GM10266 (cell line): ENCODE data around the gene HLA-DMA.
"Not testable (repeated sequence)": the region's sequence is repeated elsewhere in the genome, so short reads cannot be mapped to it uniquely, and the experiment has no call there.

Experiments used
- DNase-seq: peaks from one replicate; pipeline ENCODE4 v3.0.0; 2012; ENCODE audit errors: extremely low spot score
- TF ChIP-seq, protein P1 (sequence below): IDR thresholded peaks from 2 replicates; pipeline ENCODE4 v1.5.1; 2012; ENCODE audit warnings: mild to moderate bottlenecking, low read depth; ENCODE audit not compliant: control insufficient read depth, insufficient read depth; ENCODE audit errors: missing control alignments

The HLA-DMA gene

GRCh38 chr6:32943864-32944649, 8.8 kb downstream of the HLA-DMA start:
- peak; percentile 60 for DNase-seq
- TF ChIP-seq, protein P1, sequence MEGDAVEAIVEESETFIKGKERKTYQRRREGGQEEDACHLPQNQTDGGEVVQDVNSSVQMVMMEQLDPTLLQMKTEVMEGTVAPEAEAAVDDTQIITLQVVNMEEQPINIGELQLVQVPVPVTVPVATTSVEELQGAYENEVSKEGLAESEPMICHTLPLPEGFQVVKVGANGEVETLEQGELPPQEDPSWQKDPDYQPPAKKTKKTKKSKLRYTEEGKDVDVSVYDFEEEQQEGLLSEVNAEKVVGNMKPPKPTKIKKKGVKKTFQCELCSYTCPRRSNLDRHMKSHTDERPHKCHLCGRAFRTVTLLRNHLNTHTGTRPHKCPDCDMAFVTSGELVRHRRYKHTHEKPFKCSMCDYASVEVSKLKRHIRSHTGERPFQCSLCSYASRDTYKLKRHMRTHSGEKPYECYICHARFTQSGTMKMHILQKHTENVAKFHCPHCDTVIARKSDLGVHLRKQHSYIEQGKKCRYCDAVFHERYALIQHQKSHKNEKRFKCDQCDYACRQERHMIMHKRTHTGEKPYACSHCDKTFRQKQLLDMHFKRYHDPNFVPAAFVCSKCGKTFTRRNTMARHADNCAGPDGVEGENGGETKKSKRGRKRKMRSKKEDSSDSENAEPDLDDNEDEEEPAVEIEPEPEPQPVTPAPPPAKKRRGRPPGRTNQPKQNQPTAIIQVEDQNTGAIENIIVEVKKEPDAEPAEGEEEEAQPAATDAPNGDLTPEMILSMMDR, result no peak

DNA sequence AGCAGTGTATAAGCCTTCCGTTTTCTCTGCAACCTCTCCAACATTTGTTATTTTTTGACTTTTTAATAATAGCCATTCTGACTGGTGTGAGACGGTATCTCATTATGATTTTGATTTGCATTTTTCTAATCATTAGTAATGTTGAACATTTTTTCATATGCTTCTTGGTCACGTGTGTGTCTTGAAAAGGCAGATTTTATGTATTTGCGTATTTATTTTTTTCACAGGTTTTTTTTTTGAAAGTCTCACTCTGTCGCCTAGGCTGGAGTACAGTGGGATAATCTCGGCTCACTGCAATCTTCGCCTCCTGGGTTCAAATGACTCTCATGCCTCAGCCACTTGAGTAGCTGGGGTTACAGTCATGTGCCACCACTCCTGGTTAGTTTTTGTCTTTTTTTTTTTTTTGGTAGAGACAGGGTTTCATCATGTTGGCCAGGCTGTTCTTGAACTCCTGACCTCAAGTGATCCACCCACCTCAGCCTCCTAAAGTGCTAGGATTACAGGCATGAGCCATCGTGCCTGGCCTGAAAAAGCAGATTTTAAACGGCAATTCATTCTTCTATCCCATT, 10.3 kb downstream of the HLA-DMA start:
- not testable (repeated sequence) for DNase-seq

DNA sequence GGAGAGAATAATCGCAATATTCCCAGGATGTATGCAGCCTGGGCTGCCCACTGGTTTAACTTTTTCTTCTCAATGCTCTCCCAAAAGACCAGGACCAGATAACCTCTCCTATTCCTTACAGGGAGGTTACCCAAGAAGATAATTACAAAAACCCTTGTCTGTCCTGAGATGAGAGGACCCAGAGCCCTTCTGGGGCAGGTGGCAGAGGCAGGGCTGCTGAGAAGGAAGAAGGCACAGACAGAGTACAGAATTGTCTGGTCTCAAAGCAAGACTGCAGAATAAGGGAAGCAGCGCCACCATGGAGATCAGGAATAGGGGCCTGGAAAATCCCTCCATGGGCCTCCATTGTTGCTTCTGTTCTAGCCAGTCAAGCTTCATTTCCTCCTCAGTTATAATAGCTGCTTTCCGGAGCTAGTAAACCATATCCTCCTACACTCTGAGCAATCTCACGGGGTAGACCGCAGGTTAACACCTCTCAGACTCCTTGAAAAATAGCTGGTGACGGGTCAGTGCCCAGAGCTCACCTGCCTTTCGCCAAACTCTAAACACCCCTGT, 11.6 kb downstream of the HLA-DMA start:
- TF ChIP-seq, protein P1, result no peak
- DNase-seq, result peak; percentile 62

DNA sequence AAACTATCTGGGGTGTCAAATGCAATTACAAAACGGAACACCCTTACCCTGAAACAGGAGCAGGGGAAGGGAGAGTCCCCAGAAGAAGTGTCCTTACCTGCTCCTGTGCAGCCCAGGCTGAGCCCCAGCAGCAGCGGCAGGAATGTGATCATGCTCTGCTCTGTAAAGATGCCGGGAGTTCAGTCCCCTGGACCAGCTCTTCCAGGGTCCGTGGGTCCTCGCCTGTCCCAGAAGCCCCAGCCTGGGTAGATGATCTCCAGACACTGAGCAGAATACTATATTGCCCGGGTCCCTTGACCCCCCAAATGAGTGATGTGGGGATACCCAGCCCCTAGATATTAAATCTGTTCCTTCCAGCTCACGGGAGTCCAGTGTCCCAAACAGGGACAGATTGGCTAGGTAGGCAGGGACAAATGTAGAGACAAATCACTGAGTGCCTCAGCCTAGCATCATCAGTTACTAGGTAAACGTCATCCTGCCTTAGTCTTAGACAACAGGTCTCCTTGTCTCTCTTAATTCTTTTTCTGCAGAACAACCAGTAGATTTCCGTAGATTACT, 12.2 kb downstream of the HLA-DMA start, which contains the start of gene HLA-DMB:
Gene HLA-DMB (minus strand): TSS at position 373 of the 558 bp plus-strand sequence. CDS start 221 bp downstream, at position 152.
- peak; percentile 87 for DNase-seq

DNA sequence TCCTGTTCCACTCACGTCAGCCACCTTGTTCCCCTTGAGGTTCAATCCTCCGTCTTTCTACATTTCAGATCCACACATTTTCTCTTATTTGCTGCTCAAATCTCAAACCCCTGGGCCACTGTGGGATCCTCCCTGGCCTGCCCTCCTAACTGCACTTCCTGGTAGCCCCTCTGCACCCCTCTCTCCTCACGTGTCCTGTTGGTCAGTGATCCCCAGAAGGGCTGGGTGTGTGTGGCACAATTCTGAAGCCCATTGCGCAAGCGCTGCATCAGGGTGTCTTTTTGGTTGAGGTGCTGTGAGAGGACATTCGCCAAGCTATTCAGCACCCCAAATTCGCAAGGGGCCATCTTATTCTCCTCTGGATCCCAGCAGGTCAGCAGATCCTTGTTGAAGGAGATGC, 14.4 kb downstream of the HLA-DMA start:
- no peak for DNase-seq
- TF ChIP-seq, protein P1, result no peak

More for the DNA sequence above, 12.2 kb downstream of the HLA-DMA start, which contains the start of gene HLA-DMB:
- TF ChIP-seq, protein P1, result no peak

GRCh38 chr6:32937230-32937633, 15.7 kb downstream of the HLA-DMA start:
- TF ChIP-seq, protein P1, result no peak
- no peak for DNase-seq

DNA sequence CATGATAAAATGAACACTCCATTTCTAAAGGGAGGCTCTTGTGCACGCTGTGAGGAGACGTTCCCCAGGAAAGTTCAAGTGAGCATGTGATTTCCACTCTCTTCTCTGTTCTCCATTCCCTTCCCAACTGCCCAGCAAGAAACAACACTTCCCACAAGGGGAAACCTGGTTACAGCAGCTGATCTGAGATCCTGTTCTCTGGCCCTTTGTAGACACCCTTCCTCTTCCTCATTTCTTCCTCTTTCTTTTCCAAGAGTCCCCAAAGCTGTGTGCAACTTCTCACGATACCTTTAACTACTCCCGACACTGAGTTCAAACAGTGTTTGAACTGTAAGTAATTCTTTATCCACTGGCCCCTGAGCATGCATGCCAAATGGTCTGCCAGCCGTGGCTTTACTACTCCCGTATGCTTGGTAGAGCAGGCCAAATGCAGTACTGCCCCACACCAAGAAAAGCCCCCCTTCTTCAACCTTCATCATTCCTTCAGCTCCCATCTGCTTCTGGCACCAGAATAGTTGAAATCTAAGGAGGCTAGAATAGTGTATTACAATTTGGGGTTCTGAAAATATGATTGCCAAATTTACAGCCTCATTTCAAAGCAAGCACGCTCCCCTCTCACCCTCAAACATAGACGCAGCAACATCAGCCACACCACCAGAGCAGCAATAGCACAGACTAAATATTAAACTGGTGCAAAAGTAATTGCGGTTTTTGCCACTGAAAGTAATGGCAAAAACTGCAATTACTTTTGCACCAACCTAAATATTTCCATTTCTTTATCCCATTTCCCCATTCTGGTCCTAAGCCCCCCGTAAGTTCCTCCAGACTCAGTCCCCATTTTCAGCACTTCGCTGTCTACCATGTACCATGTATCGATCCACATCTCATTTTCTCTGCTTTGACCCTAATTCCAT, 16.4 kb downstream of the HLA-DMA start:
- TF ChIP-seq, protein P1, result no peak
- no peak for DNase-seq
